ENCODE results near the gene PHLDB1.
"Not testable (repeated sequence)": the region's sequence is repeated elsewhere in the genome, so short reads cannot be mapped to it uniquely, and the experiment has no call there.

The PHLDB1 gene

DNA sequence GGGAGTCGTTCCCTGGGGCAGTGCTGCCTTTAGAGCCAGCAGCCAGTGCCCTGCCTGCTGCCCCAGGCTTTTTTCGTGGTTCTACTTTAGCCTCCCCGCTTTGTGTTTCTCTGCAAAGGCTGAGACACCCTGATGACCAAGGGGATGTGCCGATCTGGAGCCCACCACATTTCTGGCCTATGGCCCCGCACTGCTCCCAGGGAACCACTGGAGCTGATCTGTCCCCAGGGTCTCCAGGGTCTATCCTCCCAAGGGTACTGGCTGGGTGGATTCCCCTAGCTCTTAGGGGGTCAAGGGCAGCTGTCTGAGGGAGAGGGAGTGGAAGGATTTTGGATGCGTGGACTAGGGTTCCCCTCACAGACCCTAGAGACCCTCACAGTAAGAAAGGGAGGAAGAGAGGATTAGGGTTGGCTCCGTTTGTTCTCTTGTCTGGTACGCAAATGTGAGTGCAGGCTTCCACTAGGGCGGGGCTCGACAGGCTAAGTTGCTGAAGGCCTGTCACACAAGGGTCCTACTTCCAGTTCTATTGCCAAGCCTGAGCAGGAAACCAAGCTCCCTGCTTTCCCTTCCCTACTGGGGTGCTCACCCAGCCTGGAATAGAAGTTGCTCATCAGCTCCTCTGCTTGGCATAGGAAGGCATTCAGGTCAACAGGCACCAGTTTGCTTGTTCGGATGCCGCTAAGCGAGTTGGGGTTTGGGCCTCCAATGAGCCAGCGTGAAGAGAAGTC, 52.7 kb downstream of the PHLDB1 start:
- DNase-seq: no peak

DNA sequence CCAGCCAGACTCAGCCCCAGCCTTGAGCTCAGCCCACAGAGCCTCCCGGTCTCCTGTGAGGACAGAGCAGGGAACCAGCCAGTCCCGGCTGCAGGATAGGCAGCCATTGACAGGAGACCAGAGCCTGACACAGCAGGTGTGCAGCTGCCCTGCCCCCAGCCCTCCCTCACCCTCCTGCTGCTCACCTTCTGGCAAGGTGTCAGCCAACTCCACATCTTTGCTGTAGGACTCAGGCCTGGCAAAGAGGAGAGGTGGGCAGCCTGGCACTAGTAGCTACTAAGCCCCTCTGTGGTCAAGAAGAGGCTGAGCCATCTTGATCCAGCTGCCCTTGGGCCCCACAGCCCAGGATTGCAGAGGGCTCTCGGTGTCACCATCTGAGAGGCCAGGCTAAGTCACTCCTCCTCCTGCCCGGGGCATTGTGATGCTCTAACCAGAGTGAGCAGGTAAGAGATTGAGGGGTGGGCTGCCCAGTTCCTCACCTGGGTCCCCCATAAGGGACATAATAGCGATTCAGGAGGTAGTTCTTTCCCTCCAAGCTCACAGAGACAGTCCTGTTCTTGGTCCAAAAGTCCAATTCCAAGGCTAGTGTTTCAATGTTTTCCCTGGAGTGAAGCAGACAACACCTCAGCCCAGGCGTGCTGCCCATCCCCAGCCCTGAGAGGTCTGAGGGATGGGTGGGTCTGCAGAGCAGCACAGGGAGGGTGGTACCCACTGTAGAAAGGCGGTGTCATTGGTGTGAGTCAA, 53.4 kb downstream of the PHLDB1 start:
- no peak for DNase-seq

DNA sequence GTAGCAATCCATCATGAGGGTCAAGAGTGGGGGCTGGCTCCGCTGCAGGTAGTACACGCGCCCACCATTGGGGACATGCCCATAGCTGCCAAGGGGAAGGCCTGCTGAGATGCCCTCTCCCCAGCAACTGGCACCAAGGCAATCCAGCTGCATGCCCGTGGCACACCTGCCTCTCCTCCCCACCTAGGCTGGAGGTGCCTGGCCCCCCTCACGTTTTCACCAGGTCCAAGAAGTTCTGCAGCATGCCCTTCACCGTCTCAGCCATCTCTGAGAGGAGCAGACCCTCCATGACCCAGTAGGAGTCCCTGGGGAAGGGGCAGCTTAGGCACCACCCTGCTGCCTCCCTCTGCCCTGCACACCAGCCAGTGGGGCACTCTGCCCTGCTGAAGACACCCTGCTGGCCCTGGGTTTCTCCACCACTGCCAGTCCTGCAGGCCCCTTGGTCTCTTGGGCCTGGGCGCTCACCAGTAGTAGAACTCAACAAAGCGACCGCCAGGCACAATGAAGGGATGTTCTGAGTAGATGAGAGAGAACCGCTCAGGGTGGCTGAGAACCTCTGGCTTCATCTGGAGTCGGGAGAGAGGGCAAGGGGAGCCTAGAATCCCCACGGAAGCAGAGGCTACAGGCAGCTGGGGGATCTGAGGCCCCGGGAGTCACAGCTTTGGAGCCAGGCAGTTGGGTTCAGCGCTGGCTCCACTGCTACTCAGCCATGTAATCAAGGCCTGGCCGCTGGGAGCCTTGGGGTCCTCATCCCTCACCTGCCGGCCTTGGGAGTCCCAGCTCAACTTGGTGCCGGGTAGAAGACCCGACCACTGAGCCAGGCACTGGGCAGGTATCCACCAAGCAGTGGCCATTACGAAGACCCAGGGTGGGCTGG, 54.2 kb downstream of the PHLDB1 start:
- no peak for DNase-seq

DNA sequence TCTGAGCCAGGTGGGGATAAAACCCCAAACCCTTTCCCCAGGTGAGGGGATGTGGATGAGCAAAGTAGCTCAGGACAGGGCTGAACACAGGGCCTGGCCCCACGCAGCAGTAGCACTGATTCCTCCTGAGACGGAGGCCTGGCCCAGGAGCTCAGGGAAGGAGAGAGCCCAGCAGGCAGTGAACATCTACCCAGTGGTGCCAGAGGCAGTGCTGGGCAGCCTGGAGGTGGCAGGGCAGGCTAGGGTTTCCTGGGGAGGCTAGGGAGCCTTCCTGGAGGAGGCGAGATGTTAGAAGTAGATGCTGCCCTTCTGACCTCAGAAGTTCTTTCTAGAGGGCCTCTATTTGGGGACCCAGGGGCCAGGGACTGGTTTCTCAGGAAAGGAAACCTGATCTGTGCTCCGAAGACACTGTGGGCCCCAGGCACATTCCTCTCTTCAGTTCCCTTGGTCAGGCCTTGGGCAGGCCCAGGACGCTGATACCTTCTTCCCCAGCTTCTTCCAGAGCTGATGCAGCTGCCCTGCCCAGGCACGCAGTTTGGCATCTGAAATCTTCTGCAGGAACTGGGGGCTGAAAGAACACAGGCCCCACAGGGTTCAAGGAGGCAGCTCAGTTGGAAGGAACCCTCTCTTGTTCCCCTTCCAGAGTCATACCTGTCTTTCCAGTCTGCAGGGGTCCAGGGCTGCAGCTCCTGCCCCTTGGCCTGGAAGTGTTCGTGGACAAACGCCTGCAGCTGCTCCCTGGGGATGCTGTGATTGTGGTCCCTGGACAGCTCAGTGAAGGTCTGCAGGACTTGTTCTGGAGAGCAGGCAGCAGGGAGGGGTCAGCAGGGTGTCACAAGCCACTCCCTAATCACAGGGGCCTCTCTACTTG, 55.2 kb downstream of the PHLDB1 start:
- no peak for DNase-seq

DNA sequence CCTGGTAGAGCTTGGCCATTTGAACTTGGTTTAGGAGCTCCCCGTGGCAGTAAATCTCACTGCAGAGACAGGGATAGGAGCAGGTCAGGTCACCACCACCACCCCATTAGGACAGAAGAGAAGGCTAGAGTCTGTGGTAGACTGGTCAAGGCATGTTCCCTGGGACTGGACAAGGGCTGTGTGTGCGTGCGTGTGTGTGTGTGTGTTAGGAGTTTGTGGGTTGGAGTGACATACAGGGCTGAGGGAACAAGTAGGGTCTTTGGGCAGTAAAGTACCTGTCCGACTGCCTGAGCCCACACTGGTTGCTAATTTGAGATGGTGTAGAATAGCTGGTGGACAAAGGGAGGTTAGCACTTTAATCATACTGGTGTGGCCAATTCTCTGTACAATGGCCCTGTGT, 56.0 kb downstream of the PHLDB1 start:
- DNase-seq: no peak

DNA sequence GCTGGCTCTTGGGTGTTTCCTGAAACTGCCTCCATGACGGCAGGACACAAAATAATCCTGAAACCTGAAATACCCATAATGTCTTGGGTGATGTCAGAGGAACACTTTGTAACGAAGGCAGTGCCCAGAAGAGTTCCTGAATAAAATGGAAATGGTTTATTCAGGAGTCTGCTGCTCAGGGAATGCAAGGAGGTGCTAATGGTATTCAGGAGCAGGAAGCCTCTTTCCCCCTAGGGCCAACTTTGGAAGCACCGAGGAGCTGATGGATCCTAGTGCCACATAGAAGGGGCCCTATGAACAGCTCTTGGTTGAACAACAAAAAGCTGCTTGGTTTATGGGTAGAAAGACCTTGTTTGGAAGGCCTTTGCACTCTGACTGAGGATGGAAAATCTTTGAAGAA, 56.5 kb downstream of the PHLDB1 start:
- no peak for DNase-seq

DNA sequence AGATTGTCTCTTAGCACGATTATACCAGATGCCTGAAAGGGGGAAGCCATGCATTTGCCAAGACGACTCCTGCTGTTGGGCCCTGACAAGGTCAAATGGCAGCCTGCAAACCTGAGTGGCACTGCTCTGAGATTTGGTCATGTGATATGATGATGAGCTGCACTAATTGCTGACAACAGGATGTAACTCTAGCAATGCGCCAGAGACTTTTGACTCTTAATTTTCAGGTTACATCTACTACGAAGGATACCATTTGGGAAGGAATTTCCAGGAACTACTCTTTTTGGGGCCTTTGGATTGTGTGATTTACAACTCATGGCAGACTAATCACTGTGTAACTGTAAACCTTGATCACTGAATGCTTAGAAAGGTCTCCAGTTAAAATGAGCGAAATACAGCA, 59.0 kb downstream of the PHLDB1 start:
- DNase-seq: no peak

DNA sequence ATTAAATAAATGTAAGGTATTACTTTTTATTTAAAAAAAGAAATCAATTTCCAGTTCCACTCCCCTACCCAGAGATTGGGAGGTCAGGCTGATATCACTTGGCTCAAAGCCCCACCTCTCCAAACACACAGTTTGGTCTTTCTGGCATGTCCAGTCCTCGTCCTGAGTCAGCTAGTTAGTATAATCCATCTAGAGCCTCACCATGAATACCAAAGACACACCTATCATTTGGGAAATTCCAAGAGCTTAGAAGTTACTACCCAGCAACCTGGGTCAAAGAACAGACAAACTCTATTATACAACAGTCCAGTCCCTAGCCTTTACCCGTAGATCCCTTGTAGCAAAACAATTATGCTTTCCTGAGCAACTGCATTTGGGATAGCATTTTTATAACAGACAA, 62.6 kb downstream of the PHLDB1 start:
- no peak for DNase-seq

DNA sequence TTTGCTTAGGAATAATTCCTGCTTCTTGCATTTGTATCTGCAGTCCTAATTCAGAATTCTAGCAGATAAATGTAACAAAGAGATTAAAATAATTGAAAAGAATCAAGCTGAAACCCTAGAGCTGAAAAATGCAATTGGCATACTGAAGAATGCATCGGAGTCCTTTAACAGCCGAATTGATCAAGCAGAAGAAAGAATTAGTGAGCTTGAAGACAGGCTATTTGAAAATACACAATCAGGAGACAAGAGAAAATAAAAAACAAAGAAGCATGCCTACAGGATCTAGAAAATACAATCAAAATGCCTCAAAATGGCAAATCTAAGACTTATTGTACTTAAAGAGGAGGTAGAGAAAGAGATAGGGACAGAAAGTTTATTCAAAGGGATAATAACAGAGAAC, 63.8 kb downstream of the PHLDB1 start:
- DNase-seq: no peak

DNA sequence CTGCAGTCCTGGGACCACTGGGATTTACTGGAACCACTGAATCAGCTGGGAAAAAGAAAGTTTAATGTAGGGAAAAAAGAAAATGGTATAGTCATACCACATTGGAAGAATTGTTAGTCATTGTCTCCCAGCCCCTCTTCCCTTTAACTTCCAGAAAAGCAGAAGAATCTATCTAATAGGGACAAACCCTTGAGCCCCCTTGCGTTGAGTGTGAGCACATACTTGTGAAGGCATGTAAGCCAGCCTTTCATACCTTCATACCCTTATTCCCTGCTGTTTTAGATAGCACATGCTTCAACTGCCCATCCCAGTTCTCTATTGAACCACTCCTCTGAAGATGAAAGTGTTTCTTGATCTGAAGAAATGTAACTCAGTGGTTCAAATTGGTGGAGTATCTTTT, 65.4 kb downstream of the PHLDB1 start:
- DNase-seq: no peak

DNA sequence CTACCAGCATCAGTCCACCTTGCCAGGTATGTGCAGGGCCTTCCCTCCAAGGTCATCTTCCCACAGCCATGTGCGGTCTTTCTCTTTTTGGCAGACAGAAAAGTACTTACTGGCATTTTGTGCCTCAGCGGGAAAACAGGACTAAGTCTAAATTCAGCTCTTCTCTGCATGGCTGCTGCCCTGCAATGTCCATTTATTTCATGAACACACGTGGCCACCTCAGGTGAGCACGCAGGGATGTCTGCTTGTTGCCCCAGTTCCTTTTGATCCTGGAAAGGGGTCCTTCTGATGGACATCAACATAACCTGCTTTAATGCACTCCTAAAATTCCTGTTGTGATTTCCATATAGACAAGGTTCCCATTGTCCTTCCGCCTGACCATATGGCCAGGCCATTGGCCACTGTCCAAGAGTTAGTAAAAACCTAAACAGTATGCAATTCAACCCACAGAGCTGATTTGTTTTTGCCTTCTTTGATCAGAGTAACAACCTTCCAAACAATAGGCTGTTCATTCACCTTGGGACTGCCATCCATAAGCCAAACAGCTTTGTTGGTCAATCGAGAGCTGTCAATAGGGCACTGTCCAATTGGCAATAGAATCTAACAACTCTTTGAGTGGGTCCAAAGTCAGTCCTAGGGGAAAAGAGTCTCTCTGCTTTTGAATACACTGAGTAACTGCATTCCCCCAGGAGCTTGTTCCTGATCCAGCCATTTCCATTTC, 66.1 kb downstream of the PHLDB1 start:
- no peak for DNase-seq

DNA sequence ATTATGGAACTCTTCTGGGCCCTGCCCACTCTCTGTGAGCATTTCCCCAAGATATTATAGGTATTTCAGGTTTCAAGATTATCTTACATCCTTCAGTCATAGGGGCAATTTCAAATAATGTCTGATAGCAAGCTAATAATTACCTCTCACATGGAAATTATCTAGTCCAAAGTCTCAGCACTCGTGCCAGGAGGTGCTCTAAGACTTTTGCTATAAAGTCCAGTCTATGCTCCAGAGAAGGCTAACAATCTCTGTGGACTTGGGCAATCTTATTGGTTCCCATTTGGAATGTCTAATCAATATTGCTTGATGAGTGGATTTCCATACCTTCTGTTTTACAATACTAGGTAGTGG, 66.6 kb downstream of the PHLDB1 start:
- no peak for DNase-seq

DNA sequence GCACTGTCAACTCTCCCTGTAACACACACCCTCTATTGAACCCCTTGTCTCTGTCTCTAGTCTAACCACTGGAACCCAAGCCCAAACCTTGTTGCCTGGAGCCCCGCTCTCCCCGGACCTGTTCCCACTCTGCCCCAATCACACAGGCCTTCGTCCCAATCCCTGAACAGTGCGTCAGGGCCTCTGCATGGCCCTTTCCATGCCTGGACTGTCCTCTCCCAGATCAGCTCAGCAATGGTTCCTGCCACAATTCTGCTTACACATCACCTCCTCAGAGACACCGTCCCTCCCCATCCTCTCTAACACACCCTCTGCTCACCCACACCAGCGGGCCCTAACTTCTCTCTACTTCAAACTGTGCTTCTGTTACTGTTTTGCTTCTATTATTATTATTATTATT, 70.6 kb downstream of the PHLDB1 start:
- DNase-seq: no peak

DNA sequence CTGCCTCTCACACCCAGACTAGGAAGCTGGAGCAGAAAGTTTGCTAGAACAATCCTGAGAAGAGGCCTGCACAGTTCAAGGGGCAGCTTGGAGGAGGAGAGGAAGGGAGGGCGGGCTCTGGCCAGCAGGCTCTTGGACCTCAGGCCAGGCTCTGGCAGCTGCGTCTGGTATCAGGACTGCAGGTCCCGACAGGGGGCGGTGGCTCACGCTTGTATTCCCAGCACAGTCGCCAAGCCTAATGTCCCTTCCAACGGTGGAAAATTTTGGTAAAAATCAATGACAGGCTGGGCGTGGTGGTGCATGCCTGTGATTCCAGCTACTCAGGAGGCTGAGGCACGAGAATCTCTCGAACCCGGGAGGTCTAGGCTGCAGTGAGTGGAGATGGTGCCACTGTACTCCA, 71.5 kb downstream of the PHLDB1 start:
- not testable (repeated sequence) for DNase-seq

DNA sequence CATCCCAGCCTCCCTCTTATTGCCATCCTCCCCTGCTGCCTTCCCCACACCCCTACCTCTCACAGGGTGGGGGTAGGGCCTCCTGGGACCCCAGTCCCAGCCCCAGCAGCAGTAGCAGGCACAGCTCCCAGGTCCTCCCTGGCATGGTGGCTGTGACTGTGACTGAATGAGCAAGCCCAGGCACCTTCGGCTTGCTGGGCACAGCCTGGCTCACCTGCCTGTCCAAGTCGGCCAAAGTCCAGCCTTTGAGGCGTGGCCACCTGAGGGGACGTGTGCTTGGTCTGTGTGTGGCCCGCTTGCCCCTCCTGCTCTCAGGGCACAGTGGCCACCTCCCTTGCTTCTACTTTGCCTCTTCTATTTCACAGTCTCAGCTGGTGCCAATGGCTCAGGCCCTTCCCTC, 72.1 kb downstream of the PHLDB1 start, which contains the start of gene TREH:
TSS of gene TREH (minus strand) at position 168 of the 400 bp plus-strand sequence. CDS start at position 145, 23 bp downstream.
- DNase-seq: no peak

DNA sequence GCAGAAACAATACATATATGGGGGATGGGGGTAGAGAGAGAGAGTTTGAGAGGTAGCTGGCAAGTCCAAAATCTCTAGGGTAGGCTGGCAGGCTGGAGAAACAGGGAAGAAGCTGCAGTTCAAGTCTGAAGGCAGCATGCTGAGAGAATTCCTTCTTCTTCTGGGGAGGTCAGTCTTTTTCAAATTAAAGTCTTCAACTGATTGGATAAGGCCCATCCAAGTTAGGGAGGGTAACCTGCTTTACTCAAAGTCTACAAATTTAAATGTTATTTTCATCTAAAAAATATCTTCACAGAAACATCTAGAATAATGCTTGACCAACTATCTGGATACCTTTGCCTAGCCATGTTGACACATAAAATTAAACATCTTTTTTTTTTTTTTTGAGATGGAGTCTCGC, 75.0 kb downstream of the PHLDB1 start:
- DNase-seq: no peak

DNA sequence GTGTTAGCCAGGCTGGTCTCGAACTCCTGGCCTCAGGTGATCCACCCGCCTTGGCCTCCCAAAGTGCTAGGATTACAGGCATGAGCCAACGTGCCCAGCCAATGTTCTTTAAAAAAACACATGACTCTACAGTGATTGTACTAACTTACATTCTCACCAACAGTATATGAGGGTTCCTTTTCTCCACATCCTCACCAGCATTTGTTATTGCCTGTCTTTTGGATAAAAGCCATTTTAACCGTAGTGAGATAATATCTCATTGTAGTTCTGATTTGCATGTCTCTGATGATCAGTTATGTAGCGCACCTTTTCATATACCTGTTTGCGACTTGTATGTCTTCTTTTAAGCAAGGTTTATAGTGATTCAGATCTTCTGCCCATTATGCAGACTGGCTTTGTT, 75.5 kb downstream of the PHLDB1 start:
- not testable (repeated sequence) for DNase-seq

DNA sequence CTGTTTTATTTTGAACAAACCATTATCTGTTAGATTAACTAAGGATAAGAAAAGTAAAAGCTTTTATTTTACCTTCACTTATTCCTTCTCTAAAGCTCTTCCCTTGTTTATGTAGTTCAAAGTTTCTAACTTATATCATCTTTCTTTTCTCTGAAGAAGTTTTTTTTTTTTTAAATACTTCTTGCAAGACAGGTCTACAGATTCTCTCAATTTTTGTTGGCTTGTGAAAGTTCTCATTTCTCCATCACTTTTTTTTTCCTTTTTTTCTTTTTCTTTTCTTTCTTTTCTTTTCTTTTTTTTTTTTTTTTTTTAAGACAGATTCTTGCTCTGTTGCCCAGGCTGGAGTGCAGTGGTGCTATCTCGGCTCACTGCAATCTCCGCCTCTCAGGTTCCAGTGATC, 76.8 kb downstream of the PHLDB1 start:
- no peak for DNase-seq

DNA sequence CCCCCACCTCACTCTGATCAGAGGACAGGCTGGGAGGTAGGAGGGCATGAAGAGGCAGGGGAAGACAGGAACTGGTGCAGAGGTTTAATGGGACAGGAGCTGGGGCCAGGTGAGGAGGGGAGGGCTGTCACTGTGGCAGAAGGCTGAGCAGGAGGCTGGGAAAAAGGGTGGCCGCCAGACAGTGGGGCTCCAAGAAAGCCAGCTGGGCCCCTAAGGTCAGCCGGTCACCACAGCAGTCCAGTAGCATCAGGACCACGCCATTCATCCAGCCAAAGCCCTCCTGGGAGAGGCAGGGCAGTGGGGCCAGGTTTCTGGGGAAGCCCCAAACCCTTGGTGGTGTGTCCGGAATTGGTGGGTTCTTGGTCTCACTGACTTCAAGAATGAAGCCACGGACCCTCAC, 80.5 kb downstream of the PHLDB1 start:
- DNase-seq: no peak

DNA sequence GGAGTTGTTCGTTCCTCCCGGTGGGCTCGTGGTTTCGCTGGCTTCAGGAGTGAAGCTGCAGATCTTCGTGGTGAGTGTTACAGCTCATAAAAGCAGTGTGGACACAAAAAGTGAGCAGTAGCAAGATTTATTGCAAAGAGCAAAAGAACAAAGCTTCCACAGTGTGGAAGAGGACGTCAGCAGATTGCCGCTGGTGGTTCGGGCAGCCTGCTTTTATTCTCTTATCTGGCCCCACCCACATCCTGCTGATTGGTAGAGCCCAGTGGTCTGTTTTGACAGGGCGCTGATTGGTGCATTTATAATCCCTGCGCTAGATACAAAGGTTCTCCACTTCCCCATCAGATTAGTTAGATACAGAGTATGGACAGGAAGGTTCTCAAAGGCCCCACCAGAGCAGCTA, 80.9 kb downstream of the PHLDB1 start:
- DNase-seq: not testable (repeated sequence)

DNA sequence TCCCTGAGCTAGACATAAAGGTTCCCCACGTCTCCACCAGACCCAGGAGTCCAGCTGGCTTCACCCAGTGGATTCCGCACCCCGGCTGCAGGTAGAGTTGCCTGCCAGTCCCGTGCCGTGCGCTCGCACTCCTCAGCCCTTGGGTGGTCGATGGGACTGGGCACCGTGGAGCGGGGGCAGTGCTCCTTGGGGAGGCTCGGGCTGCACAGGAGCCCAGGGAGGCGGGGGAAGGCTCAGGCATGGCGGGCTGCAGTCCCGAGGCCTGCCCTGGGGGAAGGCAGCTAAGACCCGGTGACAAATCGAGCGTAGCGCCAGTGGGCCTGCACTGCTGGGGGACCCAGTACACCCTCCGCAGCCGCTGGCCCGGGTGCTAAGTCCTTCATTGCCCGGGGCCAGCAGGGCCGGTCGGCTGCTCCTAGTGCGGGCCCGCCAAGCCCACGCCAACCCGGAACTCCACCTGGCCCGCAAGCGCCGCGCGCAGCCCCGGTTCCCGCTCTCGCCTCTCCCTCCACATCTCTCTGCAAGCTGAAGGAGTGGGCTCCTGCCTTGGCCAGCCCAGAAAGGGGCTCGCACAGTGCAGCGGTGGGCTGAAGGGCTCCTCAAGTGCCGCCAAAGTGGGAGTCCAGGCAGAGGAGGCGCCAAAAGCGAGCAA, 81.6 kb downstream of the PHLDB1 start:
- DNase-seq: no peak

DNA sequence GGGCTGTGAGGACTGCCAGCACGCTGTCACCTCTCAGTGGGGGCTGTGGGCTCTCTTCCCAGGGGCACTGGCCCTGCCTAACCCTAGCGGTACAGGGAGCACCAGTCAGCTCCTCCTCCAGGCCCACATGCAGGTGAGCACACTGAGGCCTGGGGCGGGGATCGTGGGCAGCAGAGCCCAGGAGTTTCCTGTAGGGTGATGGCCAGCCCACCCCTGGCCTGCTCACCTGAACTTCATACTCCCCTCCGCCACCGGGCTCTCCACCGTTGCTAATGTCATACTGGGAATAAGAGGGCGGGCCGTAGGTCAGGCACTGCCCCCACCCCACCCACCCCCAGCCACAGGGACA, 82.1 kb downstream of the PHLDB1 start:
- DNase-seq: no peak
